Effector memory CD4-positive, alpha-beta T cell (primary cell): ENCODE data around the gene MEX3A.
"Not testable (repeated sequence)": the region's sequence is repeated elsewhere in the genome, so short reads cannot be mapped to it uniquely, and the experiment has no call there.

Source experiments
- DNase-seq, 3 donors: peaks; one replicate each; pipeline ENCODE4 v3.0.0-alpha.2; 2020
- H3K27ac ChIP-seq: 2 replicates; pipeline ENCODE4 v1.7.0; 2013; ENCODE audit warnings: mild to moderate bottlenecking, low read length, moderate library complexity; ENCODE audit not compliant: insufficient read depth, poor library complexity, severe bottlenecking
- H3K27me3 ChIP-seq: replicated peaks from 2 replicates; pipeline ENCODE4 v1.7.0; 2013; ENCODE audit warnings: mild to moderate bottlenecking, low read length; ENCODE audit not compliant: insufficient read depth, control insufficient read depth, poor library complexity, severe bottlenecking
- H3K36me3 ChIP-seq: 2 replicates; pipeline ENCODE4 v1.7.0; 2013; ENCODE audit warnings: mild to moderate bottlenecking, low read length, moderate library complexity; ENCODE audit not compliant: control insufficient read depth, insufficient read depth
- H3K4me1 ChIP-seq: 2 replicates; pipeline ENCODE4 v1.7.0; 2013; ENCODE audit warnings: low read length, mild to moderate bottlenecking; ENCODE audit not compliant: control insufficient read depth, insufficient read depth, poor library complexity, severe bottlenecking
- H3K4me3 ChIP-seq: 2 replicates; pipeline ENCODE4 v1.7.0; 2013; ENCODE audit warnings: low read length, low read depth, mild to moderate bottlenecking; ENCODE audit not compliant: insufficient read depth, poor library complexity, severe bottlenecking
- H3K9me3 ChIP-seq: 2 replicates; pipeline ENCODE4 v1.7.0; 2013; ENCODE audit warnings: mild to moderate bottlenecking, low read length, moderate library complexity; ENCODE audit not compliant: control insufficient read depth
- total RNA-seq, 3 donors: gene quantifications; one replicate each; lab custom pipeline; 2026; lab: John Stamatoyannopoulos, UW

Gene MEX3A, protein sequence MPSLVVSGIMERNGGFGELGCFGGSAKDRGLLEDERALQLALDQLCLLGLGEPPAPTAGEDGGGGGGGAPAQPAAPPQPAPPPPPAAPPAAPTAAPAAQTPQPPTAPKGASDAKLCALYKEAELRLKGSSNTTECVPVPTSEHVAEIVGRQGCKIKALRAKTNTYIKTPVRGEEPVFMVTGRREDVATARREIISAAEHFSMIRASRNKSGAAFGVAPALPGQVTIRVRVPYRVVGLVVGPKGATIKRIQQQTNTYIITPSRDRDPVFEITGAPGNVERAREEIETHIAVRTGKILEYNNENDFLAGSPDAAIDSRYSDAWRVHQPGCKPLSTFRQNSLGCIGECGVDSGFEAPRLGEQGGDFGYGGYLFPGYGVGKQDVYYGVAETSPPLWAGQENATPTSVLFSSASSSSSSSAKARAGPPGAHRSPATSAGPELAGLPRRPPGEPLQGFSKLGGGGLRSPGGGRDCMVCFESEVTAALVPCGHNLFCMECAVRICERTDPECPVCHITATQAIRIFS
- total RNA-seq, result 0 to 0.44 (median 0.39) reads per million in 3 donors

DNA sequence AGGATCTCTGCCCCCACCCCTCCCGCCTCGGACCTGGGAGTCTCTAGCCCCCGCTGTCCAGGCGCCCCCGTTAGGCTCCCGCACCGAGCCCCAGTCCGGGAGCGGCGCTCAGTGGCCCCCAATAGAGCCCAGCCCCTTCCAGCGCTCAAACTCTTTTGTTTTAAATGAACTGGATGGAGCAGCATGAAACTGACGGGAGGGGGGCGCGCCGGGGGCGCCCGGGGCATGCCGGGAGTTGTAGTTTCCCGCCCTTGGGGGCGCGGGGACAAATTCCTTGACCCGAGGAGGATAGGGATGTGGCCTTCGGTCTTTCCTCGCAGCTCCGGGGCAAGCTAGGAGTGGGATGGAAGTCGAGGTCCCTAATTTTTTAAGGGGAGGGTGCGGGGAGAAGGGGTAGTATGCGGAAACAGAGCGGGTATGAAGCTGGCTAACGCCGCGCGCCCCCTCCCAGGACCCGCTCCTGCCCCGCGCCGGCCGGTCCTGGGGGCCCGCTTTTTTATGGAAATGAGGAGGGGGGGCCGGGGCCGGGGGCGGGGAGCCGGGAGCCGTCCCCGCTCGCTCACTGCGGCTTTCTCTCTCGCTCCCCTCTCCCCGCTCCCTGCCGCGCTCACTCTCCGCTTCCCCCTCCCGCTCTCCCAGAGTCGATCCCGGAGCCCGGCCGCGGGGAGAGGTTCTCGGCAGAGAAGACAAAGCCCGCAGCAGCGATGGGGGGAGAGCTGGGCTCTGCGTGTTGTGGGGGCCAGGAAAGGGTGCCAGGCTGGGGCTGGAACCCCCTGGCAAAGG lies at the start of gene MEX3A:
TSS of gene MEX3A (minus strand) at position 157 of the 783 bp plus-strand sequence. CDS start 467 bp downstream, outside the sequence.
- Histone ChIP-seq H3K36me3 (no peaks in the 10 kb centered on the region), H3K27me3 (peaks cover 6% of the 10 kb centered on the region), H3K9me3 (no peaks in the 10 kb centered on the region), H3K27ac (no peak within 1 kb of the TSS), H3K4me3 (peak within 1 kb of the TSS; percentile 95), H3K4me1 (peaks cover 11% of the 10 kb centered on the region)
- peak; percentile 17 to 41 (median 38) for DNase-seq

DNA sequence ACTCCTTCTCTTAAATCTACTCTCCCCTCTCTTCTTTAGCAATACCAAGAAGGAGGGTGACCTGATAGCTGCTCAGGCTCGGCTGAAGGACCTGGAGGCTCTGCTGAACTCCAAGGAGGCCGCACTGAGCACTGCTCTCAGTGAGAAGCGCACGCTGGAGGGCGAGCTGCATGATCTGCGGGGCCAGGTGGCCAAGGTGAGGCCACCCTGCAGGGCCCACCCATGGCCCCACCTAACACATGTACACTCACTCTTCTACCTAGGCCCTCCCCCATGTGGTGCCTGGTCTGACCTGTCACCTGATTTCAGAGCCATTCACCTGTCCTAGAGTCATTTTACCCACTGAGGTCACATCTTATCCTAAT lies 48.3 kb upstream of the MEX3A start:
- Histone ChIP-seq H3K36me3 (peaks cover 33% of the 10 kb centered on the region), H3K4me1 (peaks cover 49% of the 10 kb centered on the region), H3K27ac (peak overlapping the region; percentile 7)

DNA sequence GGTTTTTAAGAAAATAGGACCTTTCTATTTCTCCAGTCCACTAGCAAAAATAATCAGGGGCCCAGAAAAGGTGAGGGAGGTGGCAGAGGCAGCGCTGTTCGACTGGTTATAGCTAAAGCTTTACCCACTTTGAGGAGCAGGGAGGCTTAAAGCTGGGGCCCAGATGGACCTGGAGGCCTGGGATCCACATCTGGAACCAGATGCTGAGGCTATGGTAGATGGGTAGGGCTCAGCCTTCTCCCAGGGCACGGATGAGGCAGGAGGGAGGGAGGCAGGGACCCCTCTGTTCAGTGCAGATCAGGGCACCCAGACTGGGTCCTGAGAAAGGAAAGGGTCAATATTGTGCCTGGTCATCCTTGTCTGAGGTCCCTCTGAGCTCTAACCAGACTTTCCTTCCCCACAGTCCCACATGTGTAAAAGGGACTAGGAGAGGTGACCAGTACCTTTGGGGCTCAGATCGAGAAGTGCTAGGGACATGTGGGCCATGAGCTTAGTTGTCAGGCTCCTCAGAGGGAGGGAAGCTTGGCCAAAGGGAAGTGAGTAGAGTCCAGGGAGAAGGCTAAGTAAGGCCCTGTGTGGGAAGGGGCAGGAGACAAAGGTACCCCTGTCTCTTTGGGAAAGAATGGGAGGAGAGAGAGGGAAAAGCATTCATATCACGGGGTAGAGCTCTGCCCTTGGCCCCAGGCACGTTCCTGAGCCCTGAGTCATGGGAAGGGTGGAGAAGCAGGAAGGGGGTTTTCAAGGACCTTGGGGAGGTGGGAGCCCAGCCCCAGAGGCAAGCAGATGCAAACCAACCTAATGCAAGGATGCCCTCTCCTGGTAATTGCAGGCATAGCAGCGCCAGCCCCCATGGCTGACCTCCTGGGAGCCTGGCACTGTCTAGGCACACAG lies 47.7 kb upstream of the MEX3A start:
- H3K4me3 ChIP-seq, result no peak overlapping the region
- H3K4me1 ChIP-seq, result peaks cover 55% of the 10 kb centered on the region
- no peaks in the 10 kb centered on the region for H3K9me3 ChIP-seq
- peak in 2 of 3 donors; percentile 54 to 65 for DNase-seq
- peak overlapping the region; percentile 7 for H3K27ac ChIP-seq
- H3K36me3 ChIP-seq, result peaks cover 27% of the 10 kb centered on the region
- H3K27me3 ChIP-seq, result no peaks in the 10 kb centered on the region

More for the DNA sequence above, 48.3 kb upstream of the MEX3A start:
- Histone ChIP-seq H3K4me3 (no peak overlapping the region), H3K9me3 (no peaks in the 10 kb centered on the region), H3K27me3 (no peaks in the 10 kb centered on the region)
- DNase-seq, result no peak

DNA sequence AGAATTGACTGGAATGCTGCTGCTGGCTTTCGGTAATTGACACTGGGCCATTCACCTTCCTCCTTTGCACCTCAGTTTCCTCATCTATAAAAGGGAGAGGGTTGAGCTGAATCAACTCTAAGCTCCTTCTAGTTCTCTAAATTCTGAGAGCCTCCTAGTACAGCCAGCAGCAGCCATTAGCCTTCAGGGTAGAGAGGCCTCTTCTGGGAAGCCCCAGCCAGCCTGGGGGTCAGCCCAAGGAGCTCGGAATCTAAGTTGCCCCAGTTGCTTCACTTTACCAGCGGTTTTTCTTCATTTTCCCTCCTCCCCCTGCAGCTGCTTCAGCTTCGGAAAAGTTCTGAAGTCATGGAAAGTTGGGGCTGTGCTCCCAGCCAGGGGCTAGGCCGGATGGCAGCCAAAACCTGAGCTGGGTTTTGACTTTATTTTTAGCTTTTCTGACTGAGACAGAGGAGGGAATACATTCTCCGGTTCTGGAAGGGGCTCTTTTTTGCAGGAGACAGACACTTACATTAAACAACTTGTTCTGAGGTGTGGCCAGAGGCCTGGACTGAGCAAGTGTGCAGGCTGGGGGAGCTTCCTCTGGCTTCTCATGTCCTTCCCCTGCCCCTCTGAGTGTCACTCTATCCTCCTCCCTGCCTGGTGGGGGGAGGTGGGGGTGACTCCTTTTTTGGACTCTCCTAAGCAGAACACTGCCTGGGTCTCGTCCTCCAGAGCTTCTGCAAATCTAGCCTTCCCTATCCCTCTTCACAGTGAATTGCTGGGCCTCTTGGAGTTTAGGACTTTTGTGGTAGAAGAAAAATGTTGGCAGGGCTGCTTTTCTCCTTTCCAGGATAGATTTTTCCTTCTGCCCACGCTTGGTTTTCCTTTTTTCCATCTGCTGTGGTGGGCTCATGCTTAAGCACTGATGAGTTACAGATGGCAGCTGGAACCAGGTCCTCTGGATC lies 46.7 kb upstream of the MEX3A start:
- Histone ChIP-seq H3K36me3 (peaks cover 17% of the 10 kb centered on the region), H3K4me1 (peaks cover 61% of the 10 kb centered on the region), H3K9me3 (no peaks in the 10 kb centered on the region), H3K27ac (peak overlapping the region; percentile 50), H3K27me3 (no peaks in the 10 kb centered on the region), H3K4me3 (no peak overlapping the region)
- peak in 1 of 3 donors; percentile 3 for DNase-seq

DNA sequence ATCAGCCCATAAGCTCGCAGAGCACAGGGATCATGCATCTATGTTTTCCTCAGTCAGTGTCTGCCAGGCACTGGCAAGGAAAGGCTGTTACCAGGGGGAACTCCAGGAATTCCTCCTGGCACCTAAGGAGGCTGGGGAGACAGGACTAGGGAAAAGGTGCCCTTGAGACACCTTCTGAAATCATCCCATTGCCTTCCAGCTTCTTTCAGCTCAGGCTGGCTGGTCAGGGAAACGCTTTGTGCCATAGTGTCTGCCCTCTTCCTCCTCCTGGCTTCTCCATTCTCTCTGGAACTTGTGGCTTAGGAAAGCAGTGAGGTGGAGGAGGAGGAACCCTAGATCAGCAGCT lies 46.0 kb upstream of the MEX3A start:
- no peak overlapping the region for H3K4me3 ChIP-seq
- peaks cover 12% of the 10 kb centered on the region for H3K36me3 ChIP-seq

DNA sequence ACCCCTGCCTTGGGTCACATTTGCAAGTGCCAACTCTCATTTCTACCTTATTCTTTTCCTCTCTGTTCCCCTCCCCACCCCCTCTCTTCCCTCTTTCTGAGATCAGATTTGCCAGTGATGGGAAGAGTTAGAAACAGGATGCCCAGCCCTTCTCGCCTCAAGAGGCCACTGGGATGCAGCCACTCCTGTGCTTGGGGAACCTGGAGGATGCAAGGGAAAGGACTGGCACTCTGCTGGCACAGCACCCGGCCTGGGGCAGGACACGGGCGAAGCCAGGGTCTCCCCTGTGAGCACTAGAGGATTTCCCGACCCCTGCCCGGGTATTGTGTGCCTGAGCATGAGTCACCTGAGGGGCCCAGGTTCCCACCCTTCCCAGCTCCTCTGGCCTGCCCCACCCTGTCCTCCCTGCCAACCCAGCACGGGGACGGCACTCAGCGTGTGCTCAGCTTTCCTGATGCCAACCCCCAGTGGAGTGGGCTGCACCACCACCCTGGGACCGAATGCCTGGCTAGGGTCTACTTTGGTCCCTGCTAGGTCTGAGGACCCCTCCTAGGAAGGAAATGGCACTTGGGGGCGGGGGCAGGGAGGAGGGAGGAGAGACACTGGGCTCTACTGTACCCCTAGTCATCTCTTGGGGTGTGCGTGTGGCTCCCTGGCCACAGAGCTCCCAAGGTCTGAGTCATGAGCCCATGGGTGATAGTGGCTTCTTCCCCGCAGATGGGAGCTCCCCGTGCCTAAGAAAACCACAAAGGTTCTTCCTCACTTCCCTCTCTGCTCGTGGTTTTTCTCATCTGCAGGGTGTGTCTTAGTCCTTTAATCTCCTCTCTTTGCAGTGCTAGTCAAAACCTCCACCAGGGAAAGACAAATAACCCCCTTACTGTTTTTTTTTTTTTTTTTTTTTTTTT lies 44.6 kb upstream of the MEX3A start:
- peak; percentile 80 to 90 (median 85) for DNase-seq
- H3K27ac ChIP-seq, result peak overlapping the region; percentile 87
- H3K9me3 ChIP-seq, result no peaks in the 10 kb centered on the region
- H3K4me3 ChIP-seq, result no peak overlapping the region
- H3K4me1 ChIP-seq, result peaks cover 71% of the 10 kb centered on the region
- peaks cover 11% of the 10 kb centered on the region for H3K36me3 ChIP-seq
- no peaks in the 10 kb centered on the region for H3K27me3 ChIP-seq

More for the DNA sequence above, 46.0 kb upstream of the MEX3A start:
- H3K9me3 ChIP-seq, result no peaks in the 10 kb centered on the region
- peaks cover 67% of the 10 kb centered on the region for H3K4me1 ChIP-seq
- H3K27ac ChIP-seq, result peak overlapping the region; percentile 50
- DNase-seq, result no peak
- H3K27me3 ChIP-seq, result no peaks in the 10 kb centered on the region

DNA sequence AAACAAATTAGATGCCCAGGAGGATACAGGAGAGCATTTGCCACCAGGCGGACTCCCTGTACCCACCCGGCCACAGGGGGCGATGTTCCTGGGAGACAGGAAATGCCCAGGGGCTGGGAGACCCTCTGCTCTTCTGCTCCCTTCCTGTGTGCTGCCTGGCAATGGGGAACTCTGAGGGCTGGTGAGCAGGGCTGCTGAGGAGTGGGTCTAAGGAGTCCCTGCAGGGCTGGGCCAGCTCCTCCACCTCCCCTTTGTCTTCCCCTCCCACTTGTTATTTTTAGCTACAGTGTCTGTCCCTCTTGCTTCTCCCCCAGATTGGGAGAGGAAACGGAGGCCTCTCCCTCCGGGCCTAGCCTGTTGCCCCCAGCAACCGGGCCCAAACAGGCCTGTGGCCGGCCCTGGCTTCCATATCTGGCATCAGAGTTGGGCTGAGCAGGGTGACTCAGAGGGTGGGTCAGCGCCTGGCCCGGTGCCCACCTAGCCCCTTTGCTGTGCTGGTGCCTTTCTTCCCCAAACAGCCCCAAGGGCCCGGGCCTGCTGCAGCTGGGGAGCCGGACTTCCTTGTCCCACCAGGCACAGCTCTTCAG lies 43.9 kb upstream of the MEX3A start:
- Histone ChIP-seq H3K27ac (peak overlapping the region; percentile 87), H3K4me3 (no peak overlapping the region), H3K36me3 (peaks cover 4% of the 10 kb centered on the region), H3K9me3 (no peaks in the 10 kb centered on the region), H3K4me1 (peaks cover 71% of the 10 kb centered on the region), H3K27me3 (no peaks in the 10 kb centered on the region)
- DNase-seq, result peak; percentile 76 to 82 (median 81)

DNA sequence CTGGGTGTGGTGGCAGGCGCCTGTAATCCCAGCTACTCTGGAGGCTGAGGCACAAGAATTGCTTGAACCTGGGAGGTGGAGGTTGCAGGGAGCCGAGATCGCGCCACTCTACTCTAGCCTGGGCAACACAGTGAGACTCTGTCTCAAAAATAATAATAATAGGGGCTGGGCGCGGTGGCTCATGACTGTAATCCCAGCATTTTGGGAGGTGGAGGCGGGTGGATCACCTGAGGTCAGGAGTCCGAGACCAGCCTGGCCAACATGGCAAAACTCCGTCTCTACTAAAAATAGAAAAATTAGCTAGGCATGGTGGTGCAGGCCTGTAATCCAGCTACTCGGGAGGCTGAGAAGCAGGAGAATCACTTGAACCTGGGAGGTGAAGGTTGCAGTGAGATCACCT lies 43.3 kb upstream of the MEX3A start:
- not testable (repeated sequence) for H3K9me3 ChIP-seq, H3K36me3 ChIP-seq, H3K27me3 ChIP-seq, H3K4me3 ChIP-seq
- Histone ChIP-seq H3K27ac (peak overlapping the region; percentile 87), H3K4me1 (peaks cover 72% of the 10 kb centered on the region)
- peak in 1 of 3 donors; percentile 24 for DNase-seq
